HG03521 (cell line): ENCODE results near the gene ZNF775.

ENCODE experiments used
- ATAC-seq: cut with Tn5 transposase; IDR thresholded peaks from one replicate; pipeline ENCODE4 v1.9.1; 2021; ENCODE audit warnings: mild to moderate bottlenecking, moderate library complexity; ENCODE audit not compliant: unreplicated experiment

The ZNF775 gene

GRCh38 chr7:150435390-150436073 is 56.4 kb downstream of the ZNF775 start:
- peak; percentile 80 for ATAC-seq

DNA sequence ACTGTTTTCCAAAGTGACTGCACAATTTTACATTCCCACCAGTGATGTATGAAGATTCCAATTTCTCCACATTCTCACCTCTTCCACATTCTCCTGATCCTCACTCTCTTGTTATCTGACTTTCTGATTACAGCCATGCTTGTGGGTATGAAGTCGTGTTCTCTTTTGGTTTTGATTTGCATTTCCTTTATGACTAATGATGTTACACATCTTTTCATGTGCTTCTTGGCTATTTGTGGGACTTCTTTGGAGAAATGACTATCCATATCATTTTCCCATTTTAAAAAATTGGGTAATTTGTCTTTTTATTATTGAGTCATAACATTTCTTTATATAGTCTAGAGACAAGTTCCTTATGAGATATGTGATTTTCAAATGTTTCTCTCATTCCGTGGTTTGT is 60.8 kb downstream of the ZNF775 start:
- ATAC-seq = no peak

- ATAC-seq = no peak
These were observed 62.4 kb downstream of the ZNF775 start for GRCh38 chr7:150441524-150441923.

- no peak for ATAC-seq
These were observed 63.7 kb downstream of the ZNF775 start for GRCh38 chr7:150442811-150443210.

GRCh38 chr7:150443793-150444540 is 64.8 kb downstream of the ZNF775 start:
- no peak for ATAC-seq

DNA sequence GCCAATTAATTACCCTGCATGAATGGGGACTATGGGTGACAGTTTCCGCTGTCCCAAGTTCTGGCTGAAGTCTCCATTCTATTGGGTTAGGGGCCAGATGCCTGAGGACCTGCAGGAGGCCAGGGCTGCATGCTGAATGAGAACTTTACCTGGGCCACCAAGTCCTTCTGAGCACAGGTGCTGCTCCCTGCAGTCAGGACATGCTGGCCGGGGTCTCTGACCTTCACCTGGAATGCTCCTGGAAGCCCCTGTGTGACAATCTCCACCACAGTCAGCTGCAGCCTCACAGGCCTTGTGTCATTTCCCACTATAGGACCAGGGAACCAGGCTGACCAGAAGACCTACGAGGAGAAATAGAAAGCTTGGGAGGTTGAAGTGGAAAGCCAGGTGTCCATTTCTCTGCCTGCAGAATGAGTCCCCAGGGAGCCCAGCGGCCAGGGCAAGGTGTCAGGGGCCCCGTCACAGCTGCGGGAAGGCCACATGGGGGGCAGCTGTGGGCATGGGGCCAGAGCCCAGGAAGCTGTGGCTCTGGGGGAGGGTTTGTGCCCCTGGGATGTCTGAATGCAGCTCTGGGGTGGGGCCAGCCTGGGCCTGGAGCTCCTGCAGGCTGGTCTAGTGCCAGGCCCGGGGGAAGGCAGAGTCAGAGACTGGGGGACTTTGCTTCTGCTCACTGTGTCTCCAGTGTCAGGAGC is 65.7 kb downstream of the ZNF775 start:
- ATAC-seq = no peak

GRCh38 chr7:150446288-150446938 is 67.3 kb downstream of the ZNF775 start:
- ATAC-seq = no peak
